ENCODE results near the gene BPIFB4. TPM values are rescaled to one million over a fixed set of nuclear protein-coding genes. Genes with fewer than 3 reads are reported as not detected.

The BPIFB4 gene
- not detected for total RNA-seq

GRCh38 chr20:33079259-33079658, at the start of gene BPIFB4:
Gene BPIFB4, plus strand, starts transcription at chr20:33079643. Its CDS starts 1,884 bp downstream, at chr20:33081527.
- H3K9me3 Mint-ChIP-seq: no peaks in the 10 kb centered on the region
- H3K36me3 Mint-ChIP-seq (ENCODE audit: low read depth): no peaks in the 10 kb centered on the region
- no peak for DNase-seq
- no peaks in the 10 kb centered on the region for H3K27me3 Mint-ChIP-seq (ENCODE audit: low read depth)
- intact Hi-C loops (cut with micrococcal nuclease): loop anchor here (5.0 kb wide), 1 partner anchor 287 kb away; no protein-coding TSS in a partner anchor
- no peak within 1 kb of the TSS for H3K27ac Mint-ChIP-seq
- H3K4me3 Mint-ChIP-seq: no peak within 1 kb of the TSS
- CTCF ChIA-PET: interaction anchor here (1.2 kb wide), 1 partner anchor 17 kb away, joined by 3 read pairs; no protein-coding TSS in a partner anchor
- no peaks in the 10 kb centered on the region for H3K4me1 Mint-ChIP-seq (ENCODE audit: low read depth)

- CTCF ChIA-PET: no interaction called here
- Mint-ChIP-seq H3K27me3 (ENCODE audit: low read depth) (no peaks in the 10 kb centered on the region), H3K27ac (no peak overlapping the region), H3K4me3 (no peak overlapping the region), H3K9me3 (peaks cover 2% of the 10 kb centered on the region), H3K36me3 (ENCODE audit: low read depth) (no peaks in the 10 kb centered on the region), H3K4me1 (ENCODE audit: low read depth) (no peaks in the 10 kb centered on the region)
- intact Hi-C loops (cut with micrococcal nuclease): no loop called here
- no peak for DNase-seq
Observed at GRCh38 chr20:33030076-33030475, 49.4 kb upstream of the BPIFB4 start.

GRCh38 chr20:33030569-33030968, 48.9 kb upstream of the BPIFB4 start:
- Mint-ChIP-seq H3K4me3 (no peak overlapping the region), H3K36me3 (ENCODE audit: low read depth) (no peaks in the 10 kb centered on the region), H3K27me3 (ENCODE audit: low read depth) (no peaks in the 10 kb centered on the region), H3K9me3 (peaks cover 2% of the 10 kb centered on the region), H3K4me1 (ENCODE audit: low read depth) (no peaks in the 10 kb centered on the region), H3K27ac (no peak overlapping the region)
- intact Hi-C loops (cut with micrococcal nuclease): no loop called here
- no peak for DNase-seq
- CTCF ChIA-PET: no interaction called here

GRCh38 chr20:33031531-33031930, 47.9 kb upstream of the BPIFB4 start, which contains the start of gene BPIFB6:
Gene BPIFB6, plus strand, starts transcription at chr20:33031648. Its CDS starts 0 bp downstream, at chr20:33031648.
- Mint-ChIP-seq H3K27ac (no peak within 1 kb of the TSS), H3K36me3 (ENCODE audit: low read depth) (no peaks in the 10 kb centered on the region), H3K27me3 (ENCODE audit: low read depth) (no peaks in the 10 kb centered on the region), H3K4me1 (ENCODE audit: low read depth) (no peaks in the 10 kb centered on the region), H3K9me3 (peaks cover 2% of the 10 kb centered on the region), H3K4me3 (no peak within 1 kb of the TSS)
- CTCF ChIA-PET: interaction anchor here (0.8 kb wide), 1 partner anchor 11 kb away, joined by 3 read pairs; no protein-coding TSS in a partner anchor
- intact Hi-C loops (cut with micrococcal nuclease): no loop called here
- DNase-seq: no peak

GRCh38 chr20:33032555-33032954, 46.9 kb upstream of the BPIFB4 start:
- peaks cover 2% of the 10 kb centered on the region for H3K9me3 Mint-ChIP-seq
- no peak for DNase-seq
- no peaks in the 10 kb centered on the region for H3K4me1 Mint-ChIP-seq (ENCODE audit: low read depth)
- CTCF ChIA-PET: no interaction called here
- intact Hi-C loops (cut with micrococcal nuclease): no loop called here
- H3K27me3 Mint-ChIP-seq (ENCODE audit: low read depth): no peaks in the 10 kb centered on the region
- H3K27ac Mint-ChIP-seq: no peak overlapping the region
- H3K4me3 Mint-ChIP-seq: no peak overlapping the region
- no peaks in the 10 kb centered on the region for H3K36me3 Mint-ChIP-seq (ENCODE audit: low read depth)

- Mint-ChIP-seq H3K36me3 (ENCODE audit: low read depth) (no peaks in the 10 kb centered on the region), H3K27me3 (ENCODE audit: low read depth) (no peaks in the 10 kb centered on the region), H3K4me1 (ENCODE audit: low read depth) (no peaks in the 10 kb centered on the region), H3K9me3 (peaks cover 2% of the 10 kb centered on the region), H3K4me3 (no peak overlapping the region), H3K27ac (no peak overlapping the region)
- CTCF ChIA-PET: no interaction called here
- DNase-seq: no peak
- intact Hi-C loops (cut with micrococcal nuclease): no loop called here
Observed at GRCh38 chr20:33033381-33033780, 46.1 kb upstream of the BPIFB4 start.

- CTCF ChIA-PET: no interaction called here
- H3K4me3 Mint-ChIP-seq: no peak overlapping the region
- H3K36me3 Mint-ChIP-seq (ENCODE audit: low read depth): no peaks in the 10 kb centered on the region
- H3K9me3 Mint-ChIP-seq: peaks cover 2% of the 10 kb centered on the region
- H3K27ac Mint-ChIP-seq: no peak overlapping the region
- DNase-seq: no peak
- no peaks in the 10 kb centered on the region for H3K27me3 Mint-ChIP-seq (ENCODE audit: low read depth)
- intact Hi-C loops (cut with micrococcal nuclease): no loop called here
- H3K4me1 Mint-ChIP-seq (ENCODE audit: low read depth): no peaks in the 10 kb centered on the region
Observed at GRCh38 chr20:33034115-33034514, 45.3 kb upstream of the BPIFB4 start.

- Mint-ChIP-seq H3K36me3 (ENCODE audit: low read depth) (no peaks in the 10 kb centered on the region), H3K27me3 (ENCODE audit: low read depth) (no peaks in the 10 kb centered on the region)
Observed at GRCh38 chr20:33034901-33035492, 44.4 kb upstream of the BPIFB4 start.

GRCh38 chr20:33037456-33037855, 42.0 kb upstream of the BPIFB4 start:
- H3K4me3 Mint-ChIP-seq: no peak overlapping the region
- H3K9me3 Mint-ChIP-seq: peaks cover 2% of the 10 kb centered on the region
- H3K36me3 Mint-ChIP-seq (ENCODE audit: low read depth): no peaks in the 10 kb centered on the region
- no peaks in the 10 kb centered on the region for H3K4me1 Mint-ChIP-seq (ENCODE audit: low read depth)
- CTCF ChIA-PET: no interaction called here
- no peak overlapping the region for H3K27ac Mint-ChIP-seq
- intact Hi-C loops (cut with micrococcal nuclease): no loop called here
- no peaks in the 10 kb centered on the region for H3K27me3 Mint-ChIP-seq (ENCODE audit: low read depth)
- DNase-seq: no peak

More at GRCh38 chr20:33034901-33035492, 44.4 kb upstream of the BPIFB4 start:
- no peak overlapping the region for H3K27ac Mint-ChIP-seq
- no peak overlapping the region for H3K4me3 Mint-ChIP-seq
- CTCF ChIA-PET: no interaction called here
- intact Hi-C loops (cut with micrococcal nuclease): no loop called here
- no peak for DNase-seq
- H3K9me3 Mint-ChIP-seq: peaks cover 2% of the 10 kb centered on the region
- H3K4me1 Mint-ChIP-seq (ENCODE audit: low read depth): no peaks in the 10 kb centered on the region

- no peaks in the 10 kb centered on the region for H3K36me3 Mint-ChIP-seq (ENCODE audit: low read depth)
- no peak for DNase-seq
- H3K4me3 Mint-ChIP-seq: no peak overlapping the region
- CTCF ChIA-PET: no interaction called here
- intact Hi-C loops (cut with micrococcal nuclease): no loop called here
- no peaks in the 10 kb centered on the region for H3K4me1 Mint-ChIP-seq (ENCODE audit: low read depth)
- no peaks in the 10 kb centered on the region for H3K9me3 Mint-ChIP-seq
- no peaks in the 10 kb centered on the region for H3K27me3 Mint-ChIP-seq (ENCODE audit: low read depth)
- H3K27ac Mint-ChIP-seq: no peak overlapping the region
Observed at GRCh38 chr20:33038243-33038642, 41.2 kb upstream of the BPIFB4 start.

GRCh38 chr20:33042430-33042829, 37.0 kb upstream of the BPIFB4 start:
- intact Hi-C loops (cut with micrococcal nuclease): no loop called here
- no peak overlapping the region for H3K27ac Mint-ChIP-seq
- H3K4me1 Mint-ChIP-seq (ENCODE audit: low read depth): no peaks in the 10 kb centered on the region
- DNase-seq: no peak
- H3K36me3 Mint-ChIP-seq (ENCODE audit: low read depth): no peaks in the 10 kb centered on the region
- CTCF ChIA-PET: interaction anchor here (0.9 to 1.2 kb wide), 4 partner anchors 9 to 264 kb away, joined by 3 to 4 read pairs (median 3); no protein-coding TSS in a partner anchor
- no peak overlapping the region for H3K4me3 Mint-ChIP-seq
- no peaks in the 10 kb centered on the region for H3K27me3 Mint-ChIP-seq (ENCODE audit: low read depth)
- H3K9me3 Mint-ChIP-seq: peaks cover 14% of the 10 kb centered on the region

GRCh38 chr20:33042983-33043730, 36.3 kb upstream of the BPIFB4 start:
- no peak for DNase-seq
- Mint-ChIP-seq H3K36me3 (ENCODE audit: low read depth) (no peaks in the 10 kb centered on the region), H3K4me3 (no peak overlapping the region), H3K27ac (no peak overlapping the region), H3K27me3 (ENCODE audit: low read depth) (no peaks in the 10 kb centered on the region), H3K9me3 (peaks cover 14% of the 10 kb centered on the region), H3K4me1 (ENCODE audit: low read depth) (no peaks in the 10 kb centered on the region)
- intact Hi-C loops (cut with micrococcal nuclease): no loop called here
- CTCF ChIA-PET: interaction anchor here (0.6 to 1.1 kb wide), 3 partner anchors 9 to 141 kb away, joined by 3 to 4 read pairs (median 3); no protein-coding TSS in a partner anchor

- no peak overlapping the region for H3K4me3 Mint-ChIP-seq
Observed at GRCh38 chr20:33043731-33044181, 35.7 kb upstream of the BPIFB4 start.

More at GRCh38 chr20:33043731-33044181, 35.7 kb upstream of the BPIFB4 start:
- no peak for DNase-seq
- H3K27ac Mint-ChIP-seq: no peak overlapping the region
- H3K9me3 Mint-ChIP-seq: peaks cover 14% of the 10 kb centered on the region
- H3K36me3 Mint-ChIP-seq (ENCODE audit: low read depth): no peaks in the 10 kb centered on the region
- CTCF ChIA-PET: interaction anchor here (0.6 kb wide), 1 partner anchor 23 kb away, joined by 3 read pairs; no protein-coding TSS in a partner anchor
- no peaks in the 10 kb centered on the region for H3K4me1 Mint-ChIP-seq (ENCODE audit: low read depth)
- intact Hi-C loops (cut with micrococcal nuclease): no loop called here
- no peaks in the 10 kb centered on the region for H3K27me3 Mint-ChIP-seq (ENCODE audit: low read depth)

Data from activated naive CD4-positive, alpha-beta T cell treated with anti-CD3 and anti-CD28 coated beads for 36 hours (primary cell).